GM18511 (cell line): ENCODE data around the gene ALDH3B2.
"Not testable (repeated sequence)": the region's sequence is repeated elsewhere in the genome, so short reads cannot be mapped to it uniquely, and the experiment has no call there.

ENCODE experiments used
- ATAC-seq: cut with Tn5 transposase; IDR thresholded peaks from one replicate; pipeline ENCODE4 v1.9.1; 2021; ENCODE audit warnings: mild to moderate bottlenecking, moderate library complexity; ENCODE audit not compliant: unreplicated experiment

The ALDH3B2 gene

DNA sequence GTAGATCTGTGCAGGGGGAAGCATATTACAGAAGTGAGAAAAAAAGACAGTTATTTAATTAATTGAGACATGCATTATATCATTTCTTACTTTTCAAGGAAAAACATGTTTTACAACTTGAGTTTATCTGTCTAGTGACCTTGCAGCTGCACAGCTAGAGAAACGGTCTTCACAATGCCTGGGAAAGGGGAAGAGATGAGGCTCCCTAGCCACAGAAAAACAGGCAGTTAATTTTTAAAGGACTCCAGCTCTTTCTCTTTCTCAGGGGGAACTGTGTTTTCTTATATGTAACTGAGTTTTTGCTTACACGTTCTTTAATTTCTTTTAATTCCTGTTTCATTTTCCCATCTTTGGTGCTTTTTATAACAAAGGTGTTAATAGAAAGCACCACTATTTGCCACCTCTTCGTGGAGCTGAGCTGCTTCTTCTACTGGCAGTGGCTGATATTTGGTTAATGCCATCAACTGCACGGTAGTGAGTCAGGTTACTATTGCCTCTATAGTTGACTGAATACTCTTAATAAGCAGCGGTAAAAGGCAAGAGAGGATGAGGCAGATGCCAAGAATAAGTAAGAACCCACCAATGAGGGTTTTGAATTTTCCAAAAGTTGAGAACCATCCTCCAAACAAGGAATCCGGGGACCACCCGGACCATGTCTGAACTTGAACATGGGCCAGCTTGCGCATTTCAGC is 11.4 kb upstream of the ALDH3B2 start:
- not testable (repeated sequence) for ATAC-seq

DNA sequence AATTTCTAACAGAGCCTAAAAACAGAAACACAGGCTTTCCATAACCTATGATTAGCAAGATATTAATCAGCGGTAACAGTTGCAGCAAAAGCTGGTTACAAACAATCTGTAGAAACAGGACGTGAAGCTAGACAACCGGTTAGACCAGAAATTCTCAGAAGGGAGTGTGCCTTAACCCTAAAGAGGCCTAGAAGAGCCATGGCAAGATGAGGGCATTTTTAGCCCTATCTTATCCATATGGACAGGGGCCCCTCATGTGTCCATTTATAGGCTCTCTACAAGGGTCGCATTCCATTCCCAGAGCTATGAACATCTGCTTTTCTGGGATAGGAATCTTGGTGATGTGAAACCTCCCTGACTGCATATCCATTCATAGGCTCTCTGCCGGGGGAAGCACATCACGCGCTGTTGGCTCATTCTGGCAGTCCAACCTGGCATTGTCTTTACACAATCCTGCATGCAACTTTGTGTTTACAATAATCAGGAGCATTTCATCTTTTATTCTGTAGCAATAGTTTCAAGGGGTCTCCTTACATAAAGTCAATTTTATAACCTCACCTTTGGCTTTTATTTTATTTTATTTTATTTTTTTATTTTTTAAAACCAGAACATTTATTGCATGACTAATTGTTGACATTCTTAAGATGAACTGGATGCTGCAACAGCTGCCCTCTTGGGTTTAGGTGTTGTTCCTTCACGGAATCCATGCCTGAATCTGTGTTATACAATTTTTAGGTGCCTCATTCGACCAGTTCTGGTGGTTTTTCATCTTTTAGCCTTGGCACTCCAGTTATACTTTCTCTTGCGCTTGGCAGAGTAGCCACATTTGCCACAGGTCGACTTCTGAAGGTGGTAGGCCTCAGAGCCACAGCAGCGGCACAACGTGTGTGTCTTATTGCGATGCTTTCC is 8.0 kb upstream of the ALDH3B2 start:
- ATAC-seq = not testable (repeated sequence)

DNA sequence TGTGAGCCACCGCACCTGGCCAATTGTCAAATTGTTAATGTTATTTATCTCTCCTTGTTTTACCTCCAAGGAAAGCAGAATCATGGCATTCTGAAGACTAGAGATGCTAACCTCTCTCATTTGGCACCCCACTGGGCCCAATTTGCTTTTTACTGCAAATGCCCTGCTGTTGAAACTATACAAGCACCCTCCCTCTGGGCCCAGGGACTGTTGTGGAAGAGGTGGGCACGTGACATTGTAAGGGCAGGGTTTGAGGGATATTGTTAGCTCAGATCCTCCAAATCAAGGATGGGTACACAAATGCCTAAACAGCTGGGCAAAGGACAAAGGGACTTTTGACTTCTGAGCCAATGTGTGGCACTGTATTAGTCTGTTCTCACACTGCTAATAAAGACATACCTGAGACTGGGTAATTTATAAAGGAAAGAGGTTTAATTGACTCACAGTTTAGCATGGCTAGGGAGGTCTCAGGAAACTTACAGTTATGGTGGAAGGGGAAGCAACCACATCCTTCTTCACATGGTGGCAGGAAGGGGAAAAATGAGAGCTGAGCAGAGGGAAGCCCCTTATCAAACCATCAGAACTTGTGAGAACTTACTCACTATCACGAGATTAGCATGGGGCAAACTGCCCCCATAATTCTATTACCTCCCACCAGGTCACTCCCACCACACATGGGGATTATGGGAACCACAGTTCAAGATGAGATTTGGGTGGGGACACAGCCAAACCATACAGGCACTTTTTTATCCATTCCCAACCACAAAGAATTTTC is 6.5 kb upstream of the ALDH3B2 start:
- no peak for ATAC-seq

DNA sequence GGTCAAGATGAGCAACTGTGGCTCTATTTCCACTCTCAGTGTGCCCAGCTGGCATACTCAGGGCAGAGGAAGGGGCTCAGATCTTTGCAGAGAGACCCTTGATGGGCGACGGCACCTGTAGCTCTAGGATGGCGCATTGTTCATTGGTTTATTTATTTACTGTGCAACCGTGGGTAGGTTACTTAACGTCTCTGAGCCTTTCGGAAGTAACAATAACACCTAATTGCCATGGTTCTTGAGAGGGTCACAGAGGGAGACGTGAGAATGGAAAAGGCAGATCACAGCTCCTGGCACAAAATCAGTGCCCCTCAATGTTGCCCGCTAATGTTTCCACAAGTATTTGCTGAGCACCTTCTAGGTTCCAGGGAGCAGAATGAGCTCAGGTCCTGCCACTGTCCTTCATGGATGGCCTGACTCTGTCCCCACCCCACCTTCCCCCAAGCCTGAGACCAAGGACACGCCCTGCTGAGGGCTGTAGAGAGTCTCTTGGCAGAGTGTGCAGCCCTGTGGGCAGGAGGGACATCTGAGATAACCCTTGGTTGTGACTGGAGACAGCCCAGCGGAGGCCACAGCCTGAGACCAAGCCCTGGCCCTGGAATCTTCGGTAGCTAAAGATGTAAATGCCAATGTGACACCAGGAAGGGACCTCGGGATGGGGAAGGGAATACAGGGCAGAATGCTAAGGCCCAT is 780 bp upstream of the ALDH3B2 start:
- no peak for ATAC-seq

DNA sequence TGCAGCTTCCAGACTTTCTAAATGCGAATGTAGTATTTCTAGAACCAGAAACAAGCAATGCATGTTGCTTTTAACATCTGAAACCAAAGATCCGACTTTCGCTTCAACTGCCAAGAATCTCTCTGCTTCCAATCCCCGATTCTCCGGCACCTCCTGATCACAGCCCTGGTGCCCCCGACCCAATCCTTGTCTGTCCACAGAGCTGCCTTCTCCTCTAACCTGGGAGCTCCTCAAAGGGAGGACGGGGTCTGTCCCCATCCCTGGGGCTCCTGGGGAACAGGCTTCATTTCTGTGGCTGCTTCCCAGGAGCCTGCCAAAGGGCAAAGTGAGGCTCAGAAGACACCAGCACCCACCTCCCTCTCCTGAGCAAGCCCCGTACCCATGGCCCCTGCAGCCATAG is 521 bp downstream of the ALDH3B2 start:
- no peak for ATAC-seq

DNA sequence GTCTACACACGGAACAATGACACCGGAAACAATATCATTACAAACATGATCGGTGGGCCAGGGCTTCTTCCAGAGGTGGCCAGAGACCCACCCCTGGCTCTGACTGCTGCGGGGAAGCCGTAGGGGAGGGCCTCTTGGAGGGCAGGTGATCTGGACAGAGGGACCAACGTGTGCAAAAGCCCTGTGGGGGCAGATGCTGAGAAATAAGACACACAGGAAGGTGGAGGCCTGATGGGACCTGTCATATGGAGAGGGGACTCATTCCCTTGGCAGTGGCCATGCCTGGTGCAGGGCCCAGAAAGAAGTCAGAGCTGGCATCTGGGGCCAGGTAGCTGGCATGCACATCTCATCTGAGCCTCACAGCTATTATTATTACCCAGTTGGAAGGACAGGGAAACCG is 1.1 kb downstream of the ALDH3B2 start:
- ATAC-seq = no peak

DNA sequence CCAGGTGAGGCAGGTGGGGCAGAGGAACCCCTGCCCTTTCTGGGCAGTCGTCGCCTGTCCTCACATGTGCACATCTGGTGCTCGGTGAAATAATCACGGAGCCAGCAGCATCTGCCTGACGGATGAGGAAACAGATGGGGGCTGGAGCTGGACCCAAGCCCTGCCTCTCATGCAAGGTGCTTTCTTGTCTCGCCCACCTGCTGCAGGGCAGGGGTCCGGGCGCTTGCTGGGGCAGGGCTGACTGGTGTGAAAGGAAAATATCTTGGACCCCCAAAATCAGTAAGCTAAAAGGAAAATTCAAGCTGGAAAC is 3.3 kb downstream of the ALDH3B2 start:
- no peak for ATAC-seq

DNA sequence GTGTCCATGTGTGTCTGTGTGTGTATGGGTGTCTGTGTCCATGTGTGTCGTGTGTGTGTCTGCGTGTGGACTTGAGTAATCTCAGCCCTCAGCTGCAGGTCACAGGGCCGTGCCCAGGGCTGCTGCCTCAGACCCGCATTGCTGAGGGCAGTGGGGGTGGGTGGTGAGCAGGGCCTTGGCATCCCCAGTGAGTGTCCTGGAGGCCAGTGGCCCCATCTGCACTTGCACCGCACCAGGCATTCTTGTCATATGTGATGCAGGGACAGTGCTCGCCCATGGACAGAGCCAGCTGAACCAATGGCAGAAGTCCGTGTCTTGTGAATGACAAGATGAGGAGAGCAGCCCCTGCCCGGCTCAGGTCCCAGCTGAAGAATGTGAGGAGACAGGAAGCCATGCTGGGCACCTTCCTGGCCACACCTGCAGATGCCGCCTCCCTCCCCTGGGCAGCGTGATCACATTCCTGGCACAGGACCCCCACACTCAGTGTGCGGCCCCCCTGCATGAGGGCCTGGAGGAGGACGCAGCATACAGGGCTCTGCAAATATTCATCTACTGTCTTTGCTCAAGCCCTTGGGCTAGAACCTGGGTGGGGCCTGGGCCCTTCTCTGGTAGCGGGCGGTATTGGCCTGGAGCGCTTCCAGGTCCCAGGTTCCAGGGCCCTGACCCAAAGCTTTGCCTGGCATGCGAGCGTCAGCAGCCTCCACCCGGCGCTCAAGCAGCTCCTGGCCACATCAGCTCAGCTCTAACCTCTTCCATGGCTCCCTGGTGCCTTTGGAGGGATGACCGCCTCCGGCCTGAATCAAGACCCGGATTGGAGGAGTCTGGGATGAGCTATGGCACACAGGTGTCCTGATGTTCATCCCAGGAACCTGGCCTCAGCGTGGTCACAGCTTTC is 3.9 kb downstream of the ALDH3B2 start:
- ATAC-seq = no peak

DNA sequence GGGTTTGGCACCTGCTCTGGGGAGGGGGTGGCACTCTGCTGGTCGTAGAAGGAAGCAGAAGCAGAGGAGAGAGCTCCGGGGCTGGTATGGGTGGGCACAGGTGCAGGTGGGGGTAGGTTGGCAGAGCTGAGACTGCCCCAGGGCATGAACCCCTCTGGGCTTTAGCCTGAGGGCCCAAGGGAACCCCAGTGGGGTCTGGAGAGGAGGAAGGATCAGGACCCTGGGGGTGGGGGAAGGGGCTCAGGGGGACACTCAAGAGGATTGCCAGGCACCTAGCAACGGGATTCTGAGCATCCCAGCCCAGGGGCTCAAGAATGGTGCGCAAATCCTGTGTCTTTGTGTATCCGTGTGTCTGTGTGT is 6.3 kb downstream of the ALDH3B2 start:
- ATAC-seq = no peak

DNA sequence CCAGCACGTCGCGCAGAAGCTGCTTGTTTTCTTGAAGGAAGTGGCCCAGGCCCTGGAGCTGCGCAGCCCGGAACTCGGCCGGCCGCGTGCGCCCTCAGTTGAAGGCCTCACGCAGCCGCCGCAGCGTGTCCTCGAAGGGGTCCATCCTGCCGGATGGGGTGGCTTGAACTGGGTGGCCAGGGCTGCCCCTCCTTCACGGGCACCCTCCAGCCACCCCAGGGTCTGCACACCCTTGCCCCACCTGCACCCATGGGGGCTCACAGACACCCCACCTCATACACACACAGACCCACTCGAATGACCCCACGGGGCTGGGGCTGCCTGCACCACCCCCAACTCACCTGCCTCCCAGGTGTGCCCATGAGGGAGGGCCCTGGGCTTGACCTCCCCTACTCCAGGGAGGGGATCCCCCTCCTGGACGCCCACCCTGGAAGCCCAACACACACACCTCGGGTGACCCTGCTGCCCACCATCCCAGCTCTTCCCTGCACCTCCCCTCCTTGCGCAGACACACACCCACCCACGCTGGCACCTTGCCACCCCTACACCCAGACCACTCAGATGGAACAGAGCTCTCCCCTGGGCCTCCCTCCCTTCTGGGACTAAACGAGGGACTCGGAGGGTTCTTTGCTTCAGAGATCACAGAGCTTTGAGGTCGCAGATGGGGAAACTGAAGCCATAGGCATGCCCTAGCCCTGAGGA is 6.8 kb downstream of the ALDH3B2 start:
- no peak for ATAC-seq

DNA sequence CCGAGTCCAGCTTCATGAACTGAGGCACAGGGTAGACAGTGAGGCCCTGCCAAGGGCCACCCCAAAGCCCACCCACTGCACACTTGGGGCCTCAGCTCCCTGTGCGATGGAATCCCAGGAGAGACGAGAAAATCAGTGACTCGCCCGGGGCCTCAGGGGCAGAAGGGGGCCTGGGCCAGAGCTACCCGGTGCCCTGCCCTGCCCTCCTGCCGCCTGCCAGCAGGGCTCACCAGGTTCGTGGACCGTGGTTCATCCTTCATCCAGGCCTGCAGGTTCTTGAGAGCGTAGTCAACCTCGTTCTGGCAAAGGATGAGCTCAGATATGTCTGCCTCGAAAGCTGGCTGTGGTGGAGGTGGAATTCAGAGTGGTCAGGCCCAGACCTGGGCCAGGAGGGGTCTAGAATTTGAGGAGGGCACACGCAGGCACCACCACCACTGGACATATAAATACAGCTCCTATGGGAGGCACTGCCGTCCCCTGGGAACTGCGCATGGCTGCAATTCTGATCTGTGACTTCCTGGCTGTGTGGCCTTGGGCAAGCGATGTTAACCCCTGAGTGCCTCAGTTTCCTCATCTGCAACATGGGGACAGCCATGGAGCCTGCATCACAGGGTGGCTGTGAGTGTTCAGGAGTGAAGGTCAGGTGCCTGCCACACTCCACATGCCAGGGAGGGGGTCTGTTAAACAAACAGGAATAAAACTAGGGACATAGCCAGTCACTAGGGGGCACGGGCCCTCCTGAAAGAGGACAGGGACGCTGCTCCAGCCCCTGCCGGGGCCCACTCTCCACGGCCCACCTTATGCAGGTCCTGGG is 7.5 kb downstream of the ALDH3B2 start:
- no peak for ATAC-seq

DNA sequence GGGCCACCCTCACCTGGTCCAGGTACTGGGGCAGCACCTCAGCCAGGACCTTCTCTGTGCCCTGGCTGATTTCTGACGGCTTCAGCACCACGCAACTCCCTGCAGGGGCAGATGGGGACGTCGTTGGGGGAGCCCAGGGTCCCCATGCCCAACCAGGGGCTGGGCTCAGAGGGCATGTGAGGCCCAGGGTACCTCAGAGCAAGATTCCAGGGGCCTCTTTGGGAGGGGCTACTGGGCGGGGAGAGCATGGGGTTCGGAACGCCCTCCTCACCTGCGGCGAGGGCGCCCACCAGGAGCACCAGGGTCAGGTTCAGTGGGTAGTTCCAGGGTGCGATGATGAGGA is 8.1 kb downstream of the ALDH3B2 start:
- ATAC-seq = no peak

DNA sequence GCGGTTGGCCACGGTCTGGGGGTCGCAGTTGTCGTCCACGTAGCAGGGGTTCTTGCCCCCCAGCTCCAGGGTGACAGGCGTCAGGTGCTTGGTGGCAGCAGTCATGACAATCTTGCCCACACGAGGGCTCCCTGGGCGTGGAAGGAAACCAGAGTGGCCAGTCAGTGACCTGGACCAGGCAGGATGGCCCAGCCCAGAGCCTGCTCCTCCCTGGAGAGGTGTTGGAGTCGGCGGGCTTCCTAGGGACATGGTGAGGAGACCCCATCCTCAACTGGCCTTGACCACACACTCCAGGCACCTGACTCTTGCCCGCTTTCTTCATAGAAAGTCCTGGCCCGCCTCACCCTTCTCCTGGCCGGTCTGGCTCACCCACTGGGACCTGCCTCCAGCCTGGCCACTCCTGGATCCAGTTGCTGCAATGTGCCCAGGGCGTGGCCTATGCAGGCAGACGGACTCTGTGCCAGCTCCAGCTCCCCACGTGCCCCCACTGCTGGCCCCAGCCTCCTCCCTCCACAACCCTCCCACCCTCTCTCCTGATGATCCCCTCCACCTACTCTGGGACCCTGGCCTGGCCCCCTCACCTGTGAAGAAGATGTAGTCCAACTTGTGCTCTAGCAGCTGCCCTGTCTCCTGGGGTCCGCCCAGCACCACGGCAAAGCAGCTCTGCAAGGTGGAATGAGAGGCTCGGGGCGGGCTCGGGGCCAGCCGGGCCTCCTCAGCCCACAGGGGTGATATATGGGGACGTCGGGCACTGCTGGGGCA is 8.7 kb downstream of the ALDH3B2 start:
- no peak for ATAC-seq

DNA sequence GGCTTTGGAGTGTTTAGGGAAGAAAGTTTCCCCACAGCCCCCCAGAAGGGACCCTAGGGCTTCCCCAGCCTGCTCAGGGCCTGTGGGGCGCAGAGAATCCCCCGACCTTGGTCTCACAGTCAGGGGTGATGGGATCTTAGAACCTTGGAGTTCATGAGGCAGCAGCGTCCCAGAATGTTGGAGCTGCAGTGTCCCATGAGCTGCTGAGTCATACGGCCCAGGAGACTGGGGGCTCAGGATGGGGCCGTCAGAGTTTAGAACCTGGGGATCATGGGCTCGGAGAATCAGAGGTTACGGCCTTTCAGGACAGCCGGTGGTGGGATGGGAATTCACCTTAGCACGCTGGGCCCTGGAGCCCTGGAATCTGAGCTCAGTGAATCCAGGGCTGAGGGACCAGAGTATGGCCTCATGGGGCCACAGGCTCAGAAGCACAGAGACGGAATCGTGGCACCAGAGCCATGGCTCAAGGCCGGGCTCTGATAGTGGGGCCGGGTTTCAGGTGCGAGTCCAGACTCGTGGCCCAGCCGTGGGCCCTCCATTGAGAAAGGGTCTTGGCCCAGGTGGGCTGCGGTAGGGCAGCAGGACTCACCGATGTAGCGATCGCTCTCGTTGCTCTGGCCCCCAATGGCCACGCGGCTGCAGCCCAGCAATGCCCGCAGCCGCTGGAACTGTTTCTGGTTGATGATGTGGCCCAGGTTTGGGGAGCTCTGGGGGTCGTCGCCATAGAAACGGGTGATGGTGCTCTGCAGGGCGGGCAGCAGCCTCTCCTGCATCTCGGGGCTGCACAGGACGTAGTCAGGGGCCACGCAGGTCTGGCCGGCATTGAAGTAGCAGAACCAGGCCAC is 9.5 kb downstream of the ALDH3B2 start:
- no peak for ATAC-seq

DNA sequence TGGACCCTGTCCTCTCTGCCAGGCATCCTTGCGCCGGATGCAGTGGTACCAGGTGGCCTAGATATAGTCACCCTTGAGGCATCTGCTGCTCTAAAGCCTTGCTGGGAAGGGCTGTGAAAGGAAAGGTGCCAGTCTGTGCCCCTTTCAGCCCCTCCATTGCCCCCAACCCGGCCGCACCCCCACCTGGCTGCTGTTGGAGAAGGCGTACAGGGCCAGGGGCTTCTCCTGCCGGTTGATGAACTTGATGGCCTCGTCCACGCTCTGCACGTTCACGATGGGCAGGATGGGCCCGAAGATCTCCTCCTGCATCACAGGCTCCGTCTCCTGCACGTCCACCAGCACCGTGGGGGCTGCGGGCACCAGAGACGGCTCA is 10.2 kb downstream of the ALDH3B2 start:
- ATAC-seq = no peak

DNA sequence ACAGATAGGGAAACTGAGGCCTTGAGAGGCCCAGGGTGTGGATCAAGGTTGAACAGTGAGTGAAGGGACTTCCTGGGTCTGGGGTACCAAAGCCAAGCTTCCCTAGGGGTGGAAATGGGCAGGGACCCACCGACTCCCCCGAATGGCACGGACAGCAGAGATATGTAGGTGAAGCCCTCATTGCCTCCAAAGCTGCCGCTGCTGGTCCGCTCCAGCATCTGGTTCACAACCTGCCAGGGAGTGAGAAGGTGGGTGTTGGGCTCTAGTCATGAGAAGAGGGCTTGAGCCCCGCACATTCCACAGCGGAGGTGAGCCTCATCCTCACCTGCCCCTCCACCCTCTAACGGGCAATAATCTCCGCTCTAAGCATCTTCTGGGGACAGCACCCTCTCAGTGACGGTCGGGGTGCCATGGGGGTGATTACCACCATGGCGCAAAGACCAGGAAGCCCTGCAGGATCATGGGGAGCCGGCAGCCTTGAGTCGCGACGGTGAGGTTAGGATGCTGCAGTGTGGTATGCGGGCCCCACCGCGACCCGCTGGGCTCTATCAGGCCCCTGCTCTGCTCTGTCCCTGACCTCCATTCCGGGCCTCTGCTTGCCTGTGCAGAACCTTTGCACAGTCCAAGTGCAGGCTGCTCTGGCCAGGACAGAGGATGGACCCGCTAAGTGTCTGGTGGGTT is 10.8 kb downstream of the ALDH3B2 start:
- ATAC-seq = no peak
